HG03097 (cell line): ENCODE measurements around the gene TBXT.
"Not testable (repeated sequence)": the region's sequence is repeated elsewhere in the genome, so short reads cannot be mapped to it uniquely, and the experiment has no call there.

Experiments used
- ATAC-seq: cut with Tn5 transposase; IDR thresholded peaks from one replicate; pipeline ENCODE4 v1.9.1; 2021; ENCODE audit not compliant: unreplicated experiment, low FRiP score

Gene TBXT

GRCh38 chr6:166173281-166173951, 5.8 kb upstream of the TBXT start:
- ATAC-seq = peak; percentile 69

- ATAC-seq = no peak
These were observed 4.9 kb upstream of the TBXT start for GRCh38 chr6:166172546-166172945.

- no peak for ATAC-seq
These were observed 2.1 kb upstream of the TBXT start for GRCh38 chr6:166169549-166170421.

GRCh38 chr6:166168616-166169548, 1.2 kb upstream of the TBXT start:
- no peak for ATAC-seq

GRCh38 chr6:166167258-166167731, 356 bp downstream of the TBXT start:
- ATAC-seq = no peak

- no peak for ATAC-seq
These were observed 1.1 kb downstream of the TBXT start for GRCh38 chr6:166166314-166167257.

GRCh38 chr6:166165558-166166313, 1.9 kb downstream of the TBXT start:
- ATAC-seq = no peak

GRCh38 chr6:166162599-166163342, 4.9 kb downstream of the TBXT start:
- ATAC-seq = no peak

- no peak for ATAC-seq
These were observed 9.6 kb downstream of the TBXT start for GRCh38 chr6:166157930-166158617.

GRCh38 chr6:166156942-166157341, 10.7 kb downstream of the TBXT start:
- no peak for ATAC-seq

GRCh38 chr6:166153966-166154365, 13.7 kb downstream of the TBXT start:
- no peak for ATAC-seq

- no peak for ATAC-seq
These were observed 15.0 kb downstream of the TBXT start for GRCh38 chr6:166152660-166153059.

GRCh38 chr6:166151798-166152197, 15.9 kb downstream of the TBXT start:
- no peak for ATAC-seq

- no peak for ATAC-seq
These were observed 21.9 kb downstream of the TBXT start for GRCh38 chr6:166145751-166146150.

- ATAC-seq = no peak
These were observed 24.6 kb downstream of the TBXT start for GRCh38 chr6:166143011-166143410.

- no peak for ATAC-seq
These were observed 39.8 kb downstream of the TBXT start for GRCh38 chr6:166127624-166128472.

GRCh38 chr6:166123115-166123514, 44.5 kb downstream of the TBXT start:
- ATAC-seq = not testable (repeated sequence)
